HPDE6-E6E7 (cell line): ENCODE results near the gene ITPKB.
"Not testable (repeated sequence)": the region's sequence is repeated elsewhere in the genome, so short reads cannot be mapped to it uniquely, and the experiment has no call there.

ENCODE experiments used
- DNase-seq: peaks from one replicate; pipeline ENCODE4 v3.0.0; 2011; ENCODE audit warnings: missing footprints; ENCODE audit errors: extremely low spot score

Gene ITPKB

GRCh38 chr1:226603022-226603857, 135.8 kb downstream of the ITPKB start:
- no peak for DNase-seq

- DNase-seq: no peak
These were observed 136.7 kb downstream of the ITPKB start for GRCh38 chr1:226602186-226603021.

GRCh38 chr1:226601456-226601855, 137.6 kb downstream of the ITPKB start:
- DNase-seq: no peak

- DNase-seq: no peak
These were observed 138.8 kb downstream of the ITPKB start for GRCh38 chr1:226600254-226600653.

GRCh38 chr1:226599636-226600238, 139.3 kb downstream of the ITPKB start:
- no peak for DNase-seq

GRCh38 chr1:226598955-226599354, 140.1 kb downstream of the ITPKB start:
- not testable (repeated sequence) for DNase-seq

GRCh38 chr1:226598455-226598849, 140.6 kb downstream of the ITPKB start:
- no peak for DNase-seq

GRCh38 chr1:226597616-226598454, 141.2 kb downstream of the ITPKB start:
- DNase-seq: no peak

- DNase-seq: no peak
These were observed 142.4 kb downstream of the ITPKB start for GRCh38 chr1:226596531-226597165.

- no peak for DNase-seq
These were observed 145.5 kb downstream of the ITPKB start for GRCh38 chr1:226593541-226593940.

GRCh38 chr1:226590614-226591013, 148.5 kb downstream of the ITPKB start:
- DNase-seq: no peak

GRCh38 chr1:226589008-226589733, 149.9 kb downstream of the ITPKB start:
- no peak for DNase-seq

GRCh38 chr1:226588484-226588883, 150.6 kb downstream of the ITPKB start:
- no peak for DNase-seq

GRCh38 chr1:226586650-226587422, 152.2 kb downstream of the ITPKB start:
- no peak for DNase-seq

GRCh38 chr1:226586116-226586515, 153.0 kb downstream of the ITPKB start:
- DNase-seq: no peak

- DNase-seq: no peak
These were observed 154.9 kb downstream of the ITPKB start for GRCh38 chr1:226584164-226584563.

GRCh38 chr1:226582966-226583365, 156.1 kb downstream of the ITPKB start:
- DNase-seq: no peak
